GM19043 (cell line): Measurements from ENCODE around the gene NCAPG2.
"Not testable (repeated sequence)": the region's sequence is repeated elsewhere in the genome, so short reads cannot be mapped to it uniquely, and the experiment has no call there.

Experiments
- ATAC-seq: cut with Tn5 transposase; IDR thresholded peaks from one replicate; pipeline ENCODE4 v1.9.1; 2021; ENCODE audit warnings: low read depth; ENCODE audit not compliant: unreplicated experiment

Gene NCAPG2

GRCh38 chr7:158706710-158707590, 2.3 kb upstream of the NCAPG2 start:
- no peak for ATAC-seq

- no peak for ATAC-seq
These were observed 1.7 kb upstream of the NCAPG2 start for GRCh38 chr7:158706273-158706704.

- no peak for ATAC-seq
These were observed 738 bp upstream of the NCAPG2 start for GRCh38 chr7:158705234-158705850.

- not testable (repeated sequence) for ATAC-seq
These were observed 703 bp downstream of the NCAPG2 start for GRCh38 chr7:158703679-158704523.

GRCh38 chr7:158702944-158703343, 1.7 kb downstream of the NCAPG2 start:
- ATAC-seq: no peak

GRCh38 chr7:158702196-158702595, 2.4 kb downstream of the NCAPG2 start:
- ATAC-seq: no peak

GRCh38 chr7:158700008-158700407, 4.6 kb downstream of the NCAPG2 start:
- ATAC-seq: no peak

- no peak for ATAC-seq
These were observed 5.3 kb downstream of the NCAPG2 start for GRCh38 chr7:158699341-158699740.

- ATAC-seq: no peak
These were observed 5.9 kb downstream of the NCAPG2 start for GRCh38 chr7:158698657-158699195.

- ATAC-seq: not testable (repeated sequence)
These were observed 7.0 kb downstream of the NCAPG2 start for GRCh38 chr7:158697597-158697996.

- no peak for ATAC-seq
These were observed 8.7 kb downstream of the NCAPG2 start for GRCh38 chr7:158695726-158696452.

GRCh38 chr7:158695056-158695455, 9.5 kb downstream of the NCAPG2 start:
- no peak for ATAC-seq

GRCh38 chr7:158694650-158695049, 10.0 kb downstream of the NCAPG2 start:
- no peak for ATAC-seq

GRCh38 chr7:158689488-158689887, 15.1 kb downstream of the NCAPG2 start:
- no peak for ATAC-seq

GRCh38 chr7:158687406-158687805, 17.2 kb downstream of the NCAPG2 start:
- no peak for ATAC-seq

GRCh38 chr7:158685693-158686092, 18.9 kb downstream of the NCAPG2 start:
- ATAC-seq: no peak

GRCh38 chr7:158684329-158684728, 20.3 kb downstream of the NCAPG2 start:
- no peak for ATAC-seq

GRCh38 chr7:158683541-158683940, 21.1 kb downstream of the NCAPG2 start:
- no peak for ATAC-seq

- no peak for ATAC-seq
These were observed 22.1 kb downstream of the NCAPG2 start for GRCh38 chr7:158682456-158682855.

- no peak for ATAC-seq
These were observed 23.9 kb downstream of the NCAPG2 start for GRCh38 chr7:158680754-158681153.
